ENCODE data around the gene C1QL3. TPM values are rescaled to one million over a fixed set of nuclear protein-coding genes. Genes with fewer than 3 reads are reported as not detected.

Gene C1QL3
- total RNA-seq, 1 experiment from 2014 or later, result 4.0 TPM

GRCh38 chr10:16470747-16471146, 50.9 kb downstream of the C1QL3 start:
- Mint-ChIP-seq H3K36me3 (ENCODE audit: insufficient read depth in 1 of 3, low read depth in 3 of 3) (no peaks in the 10 kb centered on the region), H3K9me3 (no peaks in the 10 kb centered on the region), H3K27ac (no peak overlapping the region), H3K4me3 (no peak overlapping the region), H3K27me3 (ENCODE audit: low read depth) (no peaks in the 10 kb centered on the region), H3K4me1 (no peaks in the 10 kb centered on the region)
- Histone ChIP-seq H3K23me2 (ENCODE audit: insufficient read length, low read depth, low read length, poor library complexity, severe bottlenecking) (no peaks in the 10 kb centered on the region), H3K79me1 (ENCODE audit: insufficient read depth, low read depth, low read length, poor library complexity, severe bottlenecking) (no peaks in the 10 kb centered on the region), H2AK5ac (ENCODE audit: insufficient read length, low read length) (no peak overlapping the region), H3K9me3 (ENCODE audit: control insufficient read depth, low read depth, low read length) (no peaks in the 10 kb centered on the region), H2BK120ac (ENCODE audit: low read depth, low read length, poor library complexity, severe bottlenecking) (no peak overlapping the region), H2BK5ac (ENCODE audit: insufficient read length, low read length) (no peak overlapping the region), H2BK20ac (ENCODE audit: low read depth, low read length, poor library complexity, severe bottlenecking) (no peak overlapping the region), H3K27ac (ENCODE audit: insufficient read length, low read depth, low read length) (no peak overlapping the region), H2AFZ (ENCODE audit: low read length) (no peak overlapping the region), H3K14ac (ENCODE audit: insufficient read depth, low read length) (no peak overlapping the region), H4K5ac (ENCODE audit: insufficient read length, low read depth, low read length) (no peak overlapping the region), H3K4me1 (ENCODE audit: insufficient read depth, low read length) (no peaks in the 10 kb centered on the region), H3K56ac (ENCODE audit: insufficient read length, low read depth, low read length) (no peak overlapping the region), H2BK15ac (ENCODE audit: low read depth, low read length) (no peak overlapping the region), H3K27me3 (ENCODE audit: insufficient read depth, low read length) (no peaks in the 10 kb centered on the region), H3K9ac (ENCODE audit: extremely low read depth, insufficient read length, low read length) (no peak overlapping the region), H3K18ac (ENCODE audit: insufficient read length, low read depth, low read length) (no peak overlapping the region), H3K23ac (ENCODE audit: insufficient read length, low read depth, low read length) (no peak overlapping the region), H4K8ac (replicated peaks; ENCODE audit: insufficient read length, low read depth, low read length) (no peak overlapping the region), H4K91ac (ENCODE audit: insufficient read length, low read depth, low read length) (no peak overlapping the region), H4K20me1 (ENCODE audit: control insufficient read depth, insufficient read depth, insufficient read length) (no peaks in the 10 kb centered on the region), H3K4ac (ENCODE audit: low read depth, low read length) (no peak overlapping the region), H3T11ph (ENCODE audit: low read length) (no peak overlapping the region), H2BK12ac (ENCODE audit: insufficient read length, low read depth, low read length) (no peak overlapping the region), H3K4me2 (ENCODE audit: insufficient read depth, insufficient read length, low read length) (no peak overlapping the region), H3K79me2 (ENCODE audit: insufficient read depth, low read length) (no peaks in the 10 kb centered on the region)
- DNase-seq, result no peak
- WGBS (ENCODE audit: extremely low coverage, insufficient read length, low lambda C conversion rate), result no CpG with 5 or more reads among the region's 5 CpGs
- TF ChIP-seq CTCF (conservative IDR thresholded peaks at IDR 0.05), result no peak

Measured in H9 (cell line).